ENCODE measurements around the gene NATD1.
A peak's percentile ranks its signal among the peaks of the same experiment; 100 is the strongest.

- TF ChIP-seq, protein P1, sequence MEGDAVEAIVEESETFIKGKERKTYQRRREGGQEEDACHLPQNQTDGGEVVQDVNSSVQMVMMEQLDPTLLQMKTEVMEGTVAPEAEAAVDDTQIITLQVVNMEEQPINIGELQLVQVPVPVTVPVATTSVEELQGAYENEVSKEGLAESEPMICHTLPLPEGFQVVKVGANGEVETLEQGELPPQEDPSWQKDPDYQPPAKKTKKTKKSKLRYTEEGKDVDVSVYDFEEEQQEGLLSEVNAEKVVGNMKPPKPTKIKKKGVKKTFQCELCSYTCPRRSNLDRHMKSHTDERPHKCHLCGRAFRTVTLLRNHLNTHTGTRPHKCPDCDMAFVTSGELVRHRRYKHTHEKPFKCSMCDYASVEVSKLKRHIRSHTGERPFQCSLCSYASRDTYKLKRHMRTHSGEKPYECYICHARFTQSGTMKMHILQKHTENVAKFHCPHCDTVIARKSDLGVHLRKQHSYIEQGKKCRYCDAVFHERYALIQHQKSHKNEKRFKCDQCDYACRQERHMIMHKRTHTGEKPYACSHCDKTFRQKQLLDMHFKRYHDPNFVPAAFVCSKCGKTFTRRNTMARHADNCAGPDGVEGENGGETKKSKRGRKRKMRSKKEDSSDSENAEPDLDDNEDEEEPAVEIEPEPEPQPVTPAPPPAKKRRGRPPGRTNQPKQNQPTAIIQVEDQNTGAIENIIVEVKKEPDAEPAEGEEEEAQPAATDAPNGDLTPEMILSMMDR (IDR thresholded peaks at IDR 0.05; ENCODE audit: borderline replicate concordance, extremely low read depth, low read length, poor library complexity, severe bottlenecking) = peak; percentile 97
- no peak for TF ChIP-seq EZH2 (IDR thresholded peaks at IDR 0.05; ENCODE audit: borderline replicate concordance, low read depth, low read length, severe bottlenecking)
Measured at GRCh38 chr17:21280081-21280518, 26.9 kb upstream of the NATD1 start.
